Activated T-cell treated with anti-CD3 and anti-CD28 coated beads, Interleukin-2, amount 50 U/mL, for 1 hour (primary cell): ENCODE measurements around the gene HK3.

Experiments
- DNase-seq: peaks from one replicate; pipeline ENCODE4 v3.0.0-alpha.2; 2020

HK3 gene

DNA sequence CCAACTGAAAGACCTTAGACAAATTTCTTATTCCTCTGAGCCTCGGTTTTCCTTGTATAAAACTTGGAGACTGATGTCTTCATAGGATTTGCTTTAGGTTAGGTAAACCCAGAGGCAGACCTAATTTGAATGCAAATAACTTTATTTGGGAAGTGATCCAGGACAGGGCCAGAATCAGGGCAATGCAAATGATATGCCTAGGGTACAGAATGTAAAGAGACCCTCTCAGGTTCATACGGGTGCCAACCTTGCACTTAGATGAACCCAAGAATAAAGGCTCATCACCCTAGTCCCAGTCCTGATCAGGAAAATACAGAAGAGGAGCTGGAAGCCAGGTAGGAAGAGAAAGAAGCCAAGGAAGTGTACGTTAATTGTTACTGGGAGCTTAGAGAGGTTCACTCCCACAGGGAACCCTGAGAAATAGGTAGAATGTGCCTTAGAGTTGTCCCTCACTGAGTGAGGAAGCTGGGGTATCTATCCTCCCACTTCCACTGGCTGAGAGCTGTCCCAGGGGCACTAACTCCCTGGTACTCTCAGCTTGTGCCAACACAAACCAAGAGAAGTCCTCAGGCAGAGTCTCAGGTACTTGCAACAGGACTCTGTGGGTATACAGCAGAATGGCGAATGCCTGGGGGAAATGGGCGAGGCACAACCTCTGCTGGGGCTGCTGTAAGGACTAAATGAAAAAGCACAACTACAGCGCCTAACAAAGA is 3.1 kb upstream of the HK3 start:
- DNase-seq, result no peak

DNA sequence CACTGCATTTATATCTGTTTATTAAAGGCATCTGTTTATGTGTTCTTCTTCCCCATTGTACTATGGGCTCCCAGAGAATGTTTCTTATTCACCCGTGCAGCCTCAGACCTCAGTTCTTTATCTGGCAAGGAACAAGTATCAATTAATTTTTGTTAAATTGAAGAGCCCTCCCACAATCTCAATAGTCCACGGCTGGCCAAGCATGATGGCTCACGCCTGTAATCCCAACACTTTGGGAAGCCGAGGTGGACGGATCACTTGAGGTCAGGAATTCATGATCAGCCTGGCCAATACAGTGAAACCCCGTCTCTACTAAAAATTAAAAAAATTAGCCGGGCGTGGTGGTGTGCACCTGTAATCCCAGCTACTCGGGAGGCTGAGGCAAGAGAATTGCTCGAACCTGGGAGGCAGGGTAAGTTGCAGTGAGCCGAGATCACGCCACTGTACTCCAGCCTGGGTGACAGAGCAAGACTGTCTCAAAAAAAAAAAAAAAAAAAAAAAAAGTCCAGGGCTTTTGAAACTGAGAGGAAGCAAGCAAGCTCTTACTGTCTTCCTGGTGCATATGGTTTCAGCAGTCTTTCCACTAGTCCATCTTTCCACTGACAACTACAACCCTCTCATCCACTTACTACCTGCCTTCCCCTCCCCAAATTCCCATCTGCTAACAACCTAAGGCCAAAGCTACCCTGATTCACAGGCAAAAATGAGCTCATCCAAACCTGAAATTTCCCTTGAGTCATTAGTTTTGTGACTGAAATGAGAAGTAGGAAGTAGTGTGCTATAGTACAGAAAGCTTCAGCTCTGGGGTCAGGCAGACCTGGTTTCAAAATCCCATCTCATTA is 2.3 kb upstream of the HK3 start:
- DNase-seq, result no peak

DNA sequence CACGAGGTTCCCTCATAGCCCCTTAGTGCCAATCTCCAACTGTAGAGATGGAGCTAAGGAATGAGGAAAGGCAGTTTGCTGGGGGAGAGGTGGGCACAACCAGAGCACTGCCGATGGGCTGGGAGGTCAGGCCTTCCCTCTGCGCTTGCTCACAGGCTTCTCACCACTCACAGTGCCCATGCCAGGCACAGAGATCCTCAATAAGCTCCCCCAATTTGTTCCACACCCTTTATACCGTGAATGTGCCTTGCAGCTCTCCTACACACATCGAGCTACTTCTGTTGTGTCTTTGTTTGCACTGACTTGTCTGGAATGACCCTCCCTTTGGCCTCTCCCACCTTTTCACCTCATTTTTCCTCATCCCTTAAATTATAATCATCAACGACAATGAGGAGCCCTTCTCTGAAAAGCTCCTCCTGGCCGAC is 1.6 kb upstream of the HK3 start:
- DNase-seq, result no peak

DNA sequence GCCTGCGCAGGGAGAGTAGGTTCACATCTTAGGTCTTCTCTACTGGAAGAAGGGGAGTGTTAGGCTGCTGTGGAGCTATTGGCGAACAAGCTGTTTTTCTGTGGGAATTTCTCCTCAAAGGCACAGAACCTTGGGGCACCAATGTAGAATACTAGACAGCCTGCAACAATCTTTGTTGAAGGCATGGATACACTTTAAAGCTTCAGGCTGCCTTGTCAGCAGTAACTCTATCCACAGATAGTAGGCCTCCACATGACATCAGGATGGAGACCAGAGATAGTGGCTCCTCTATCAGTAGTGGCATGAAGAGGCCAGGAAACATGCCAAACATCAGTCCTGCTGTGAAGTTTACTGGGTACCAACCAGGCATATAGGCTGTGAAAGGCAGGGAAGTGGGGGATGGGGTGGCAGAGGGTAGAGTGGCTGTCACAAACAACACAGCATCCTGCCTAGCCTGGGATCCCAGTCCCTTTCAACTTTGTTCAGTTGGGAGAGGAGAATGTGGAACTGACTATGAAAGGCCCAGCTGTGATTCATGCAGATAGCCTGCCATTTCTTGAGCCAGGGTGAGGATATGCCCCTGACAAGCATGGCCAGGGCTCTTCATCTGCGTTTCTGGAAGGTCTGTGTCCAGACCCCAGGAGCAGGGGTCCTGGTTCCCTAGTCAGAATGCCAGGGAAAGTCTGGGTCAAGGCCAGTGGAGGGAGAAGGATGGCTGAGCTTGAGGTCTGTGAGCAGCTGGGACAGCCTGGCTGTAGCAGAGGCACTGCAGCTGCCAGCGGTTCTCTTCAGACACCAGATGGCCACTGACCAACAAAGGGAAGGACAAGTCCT is 1.0 kb upstream of the HK3 start:
- no peak for DNase-seq

DNA sequence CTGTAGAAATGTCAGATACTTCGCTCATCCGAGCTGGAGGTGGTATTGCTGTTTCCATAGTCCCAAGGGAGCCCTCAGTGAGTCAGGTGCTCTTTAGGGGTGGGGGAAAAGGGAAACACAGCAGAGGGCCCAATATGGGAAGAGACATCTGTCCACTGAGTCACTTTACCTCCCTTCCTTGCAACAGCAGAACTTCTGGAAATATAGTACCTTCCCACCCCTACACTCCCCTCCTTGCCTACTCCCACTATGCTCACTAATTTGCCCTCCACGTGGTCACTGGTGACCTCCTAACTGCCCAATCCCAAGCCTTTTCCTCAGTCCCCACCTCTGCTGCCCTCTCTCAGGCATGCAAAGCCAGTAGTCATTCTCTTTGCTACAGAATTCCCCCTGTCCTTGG is 1.9 kb downstream of the HK3 start:
- no peak for DNase-seq

DNA sequence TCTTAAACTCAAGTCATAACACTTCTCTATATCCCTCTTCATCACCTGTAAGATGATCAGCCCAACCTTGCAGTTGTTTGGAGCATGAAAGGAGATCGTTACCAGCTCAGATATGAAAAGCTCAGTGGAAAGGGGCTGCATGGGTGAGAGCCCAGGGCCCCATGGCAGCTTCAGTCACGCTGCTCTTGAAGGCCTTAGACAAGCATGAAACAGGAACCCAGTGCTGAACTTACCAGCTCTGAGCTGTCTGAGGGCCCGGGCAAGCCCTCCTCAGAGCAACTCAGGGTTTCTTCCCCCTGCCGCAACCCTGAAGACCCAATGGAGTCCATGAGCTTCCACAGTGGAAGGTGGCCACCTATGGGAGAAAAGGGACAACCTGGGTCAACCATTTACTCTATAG is 3.3 kb downstream of the HK3 start:
- no peak for DNase-seq

DNA sequence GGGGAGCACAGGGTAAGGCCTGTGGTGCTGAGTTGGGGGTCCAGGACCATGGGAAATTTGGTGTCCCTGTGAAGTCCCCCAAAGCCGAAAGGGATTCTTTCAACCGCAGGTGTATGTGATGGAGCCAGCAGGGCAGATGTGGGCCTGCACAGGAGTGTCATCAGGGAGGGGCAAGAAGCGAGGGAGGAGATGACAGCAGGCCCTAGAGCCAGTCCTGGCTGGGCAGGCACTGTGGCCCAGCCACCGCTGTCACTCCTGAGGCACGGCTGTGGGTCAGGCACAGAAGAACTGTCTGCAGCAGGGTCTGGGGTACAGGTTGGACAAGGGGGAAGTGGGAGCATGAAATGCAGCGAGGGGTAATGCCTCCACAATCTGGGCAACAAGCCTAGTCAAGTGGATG is 4.8 kb downstream of the HK3 start:
- DNase-seq, result no peak

DNA sequence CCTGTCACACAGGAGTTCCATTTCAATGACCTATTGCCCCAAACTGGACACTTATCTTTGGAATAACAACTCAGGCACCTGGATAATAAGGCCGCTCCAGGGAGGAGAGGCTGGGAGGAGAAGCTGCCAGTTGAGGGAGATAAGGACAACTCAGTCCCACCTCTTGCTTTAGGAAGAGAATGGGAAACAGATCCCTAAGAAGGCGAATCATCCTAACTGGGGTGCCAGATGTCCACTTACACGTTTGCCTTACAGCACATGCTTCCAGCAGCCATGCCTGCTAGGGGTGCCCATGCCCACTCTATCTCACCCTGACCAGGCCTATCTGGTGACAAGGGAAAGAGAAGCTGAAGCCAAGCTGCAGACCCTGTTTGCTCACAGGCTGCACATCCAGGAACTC is 6.5 kb downstream of the HK3 start:
- no peak for DNase-seq

DNA sequence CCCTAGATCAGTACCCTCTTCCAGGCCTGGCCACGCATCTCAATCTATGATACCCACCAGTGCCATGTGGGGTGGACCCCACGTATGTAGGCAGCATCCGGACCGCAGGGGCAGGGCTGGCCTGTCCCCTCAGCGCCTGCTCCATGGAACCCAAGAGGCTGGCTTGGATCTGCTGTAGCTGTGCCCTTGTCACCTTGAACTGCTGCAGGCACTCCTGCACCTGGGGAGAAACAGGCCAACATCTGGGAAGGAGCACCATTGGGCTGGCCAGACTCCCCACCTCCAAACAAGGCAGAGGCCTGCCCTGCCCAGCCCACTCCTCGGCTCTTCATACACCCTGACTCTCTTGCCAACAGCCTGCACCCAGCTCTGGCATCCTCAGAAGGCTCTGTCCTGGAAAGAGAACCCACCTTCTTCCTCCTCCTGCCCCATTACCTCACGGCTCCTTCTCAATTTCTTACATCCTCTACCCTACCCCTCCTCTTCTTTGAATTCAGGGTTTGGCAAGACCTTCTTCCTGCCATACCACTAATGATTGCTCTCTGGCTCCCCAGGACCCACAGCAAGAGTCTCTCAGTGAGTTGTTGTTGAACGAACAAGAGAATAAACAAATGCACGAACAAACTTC is 7.7 kb downstream of the HK3 start:
- no peak for DNase-seq

DNA sequence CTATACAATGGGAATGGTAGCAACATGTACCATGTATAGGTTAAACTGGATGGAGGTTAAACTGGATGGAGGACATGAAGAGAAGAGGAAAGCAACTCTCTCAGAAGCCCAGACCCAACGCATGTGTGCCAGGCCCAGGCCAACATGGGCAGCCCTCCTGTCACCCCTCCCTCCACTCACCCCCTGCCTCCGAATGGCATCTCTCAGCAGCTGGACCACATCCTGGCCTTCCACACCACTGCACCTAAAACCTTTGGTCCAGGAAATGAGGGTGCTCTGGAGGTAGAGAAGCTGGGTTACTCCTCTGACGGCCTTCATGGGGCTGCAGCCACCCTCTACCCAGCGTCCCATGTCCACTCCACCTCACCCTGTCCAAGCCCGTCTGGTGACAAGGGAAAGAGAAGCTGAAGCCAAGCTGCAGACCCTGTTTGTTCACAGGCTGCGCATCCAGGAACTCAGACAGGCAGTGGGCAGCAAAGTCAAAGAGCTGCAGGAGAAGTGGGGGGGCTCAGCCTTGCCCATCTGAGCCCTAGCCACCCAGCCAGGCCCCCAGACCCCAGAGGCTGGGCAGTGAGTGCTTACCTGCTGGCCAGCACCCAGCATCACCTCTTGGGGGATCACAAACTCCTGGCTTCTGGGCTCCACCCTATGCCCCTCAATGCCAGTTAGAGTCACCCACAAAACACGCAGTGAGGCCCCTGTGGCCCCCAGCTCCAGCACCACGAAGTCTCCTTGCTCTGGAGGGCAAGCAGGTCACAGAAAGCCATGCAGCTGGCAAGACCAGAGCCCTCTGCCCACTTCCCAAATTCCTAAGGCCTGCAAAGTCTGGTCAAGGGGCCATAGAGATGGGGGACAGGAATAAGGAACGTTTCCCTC is 8.5 kb downstream of the HK3 start:
- peak; percentile 4 for DNase-seq

DNA sequence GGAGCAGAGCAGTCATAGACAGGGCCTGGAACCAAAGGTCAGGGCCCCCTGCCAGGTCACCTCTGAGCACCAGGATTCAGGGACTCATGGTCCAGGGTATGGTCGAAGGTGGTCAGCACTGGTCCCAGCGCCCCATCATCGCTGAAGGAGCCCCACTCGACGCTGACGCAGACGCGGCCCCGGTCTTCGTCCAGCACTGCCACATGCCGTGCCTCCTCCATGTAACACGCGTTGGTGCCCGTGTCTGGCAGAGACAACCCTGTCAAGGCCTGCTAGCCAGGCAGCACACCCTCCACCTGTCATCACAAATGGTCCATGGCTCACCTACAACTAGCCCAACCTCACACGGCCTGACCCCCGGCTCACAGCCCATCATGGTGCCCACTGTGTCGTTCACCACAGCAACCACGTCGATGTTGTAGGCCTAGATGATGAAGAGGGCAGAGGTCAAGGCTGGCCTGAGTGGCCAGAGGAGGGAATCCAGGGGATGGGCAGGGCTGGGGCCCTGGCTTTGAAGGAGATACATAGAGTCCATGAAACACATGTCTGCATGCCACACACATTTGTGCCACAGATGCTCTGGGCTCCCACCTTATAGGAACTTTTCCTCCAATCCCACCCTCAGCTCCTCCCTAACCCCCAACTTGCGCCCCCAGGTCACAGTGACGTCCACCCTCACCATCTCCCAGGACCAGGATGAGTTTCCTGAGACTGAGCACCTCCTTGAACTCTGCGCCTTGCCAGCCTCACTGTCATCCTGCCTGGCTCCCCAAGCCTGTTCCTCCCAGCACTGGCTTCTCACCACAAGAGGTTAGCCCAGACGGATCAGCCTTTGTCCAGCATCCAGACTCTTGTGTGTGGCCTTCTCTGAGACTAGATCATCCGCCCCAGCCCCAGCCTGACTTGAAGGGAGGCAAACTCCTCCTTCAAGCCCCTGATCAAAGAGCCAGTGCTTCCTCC is 9.5 kb downstream of the HK3 start:
- DNase-seq, result peak; percentile 11

DNA sequence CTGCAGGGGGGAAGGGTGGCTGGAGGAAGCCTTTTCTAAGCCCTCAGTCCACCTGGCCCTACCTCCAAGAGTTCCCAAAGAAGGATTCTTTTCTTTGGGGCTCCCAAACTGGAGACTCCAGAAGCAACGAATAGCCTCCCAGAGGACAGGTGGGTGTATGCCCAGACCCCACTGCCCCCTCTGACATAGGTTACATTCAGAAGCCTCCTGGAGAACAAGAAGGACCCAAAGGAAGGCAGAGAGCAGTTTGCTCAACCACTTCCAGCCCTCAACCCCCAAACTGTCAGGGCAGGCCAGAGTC is 10.3 kb downstream of the HK3 start:
- no peak for DNase-seq

DNA sequence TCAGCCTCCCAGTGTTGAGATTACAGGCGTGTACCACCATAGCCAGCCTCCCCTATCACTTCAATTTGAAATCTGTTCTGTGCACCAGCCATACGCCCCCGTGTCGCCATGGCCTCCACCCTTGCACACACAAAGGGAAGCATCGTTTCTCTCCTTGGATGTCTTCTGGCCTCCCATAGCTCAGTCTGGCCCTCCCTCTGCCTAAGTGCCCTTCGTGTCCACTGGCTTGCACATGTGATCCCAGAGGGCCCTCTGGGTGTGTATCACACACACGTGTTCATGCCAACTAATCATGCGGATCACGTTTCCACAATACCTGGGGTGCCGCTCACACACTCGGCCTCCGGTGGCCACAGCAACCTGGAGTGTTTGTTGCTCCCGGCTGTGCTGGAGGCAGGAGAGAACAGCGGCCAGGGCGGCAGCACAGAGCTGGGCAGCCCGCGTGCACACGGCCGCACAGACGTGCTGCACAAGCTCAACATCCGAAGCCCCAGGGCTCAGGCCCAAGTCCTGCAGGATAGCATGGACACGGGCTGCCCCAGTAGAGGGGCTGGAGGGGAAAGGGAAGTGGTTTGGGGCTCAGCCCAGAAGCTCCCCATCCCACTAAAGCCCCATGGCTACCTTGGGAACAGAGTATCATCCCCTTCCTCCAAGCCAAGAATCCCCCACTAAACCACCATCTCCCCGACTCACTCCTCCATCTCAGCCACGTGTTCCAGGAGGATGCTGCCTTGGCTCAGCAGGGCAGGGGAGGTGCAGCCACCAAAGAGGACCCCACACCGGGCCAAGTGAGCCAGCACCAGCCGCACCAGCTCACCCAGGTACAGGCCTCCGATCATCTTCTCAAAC is 10.9 kb downstream of the HK3 start:
- no peak for DNase-seq

DNA sequence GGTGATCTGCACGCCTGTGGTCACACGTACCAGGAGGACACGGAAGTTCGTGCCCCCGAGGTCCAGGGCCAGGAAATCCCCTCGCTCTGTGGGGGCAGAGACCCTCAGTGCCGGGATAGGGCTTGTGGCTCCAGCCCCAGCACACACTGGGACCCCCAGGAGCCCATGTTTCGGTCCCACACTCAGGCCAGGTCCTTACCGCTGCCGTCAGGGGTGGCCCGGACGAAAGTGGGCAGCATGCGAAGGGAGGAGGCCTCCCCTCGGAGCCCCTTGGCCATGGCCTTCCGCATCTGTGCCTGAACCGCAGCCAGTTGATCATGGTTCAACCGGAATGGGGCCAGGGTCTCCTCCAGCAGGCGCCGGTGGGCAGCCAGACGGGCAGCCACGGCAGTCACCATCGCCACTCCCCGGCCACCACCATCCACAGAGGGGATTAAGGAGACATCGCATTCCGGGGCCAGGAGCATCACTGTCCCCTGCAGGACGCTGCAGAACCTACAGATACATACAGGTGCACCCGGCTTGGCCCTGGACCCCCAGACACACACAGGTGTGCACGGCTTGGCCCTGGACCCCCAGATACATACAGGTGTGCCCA is 11.8 kb downstream of the HK3 start:
- DNase-seq, result peak; percentile 7

DNA sequence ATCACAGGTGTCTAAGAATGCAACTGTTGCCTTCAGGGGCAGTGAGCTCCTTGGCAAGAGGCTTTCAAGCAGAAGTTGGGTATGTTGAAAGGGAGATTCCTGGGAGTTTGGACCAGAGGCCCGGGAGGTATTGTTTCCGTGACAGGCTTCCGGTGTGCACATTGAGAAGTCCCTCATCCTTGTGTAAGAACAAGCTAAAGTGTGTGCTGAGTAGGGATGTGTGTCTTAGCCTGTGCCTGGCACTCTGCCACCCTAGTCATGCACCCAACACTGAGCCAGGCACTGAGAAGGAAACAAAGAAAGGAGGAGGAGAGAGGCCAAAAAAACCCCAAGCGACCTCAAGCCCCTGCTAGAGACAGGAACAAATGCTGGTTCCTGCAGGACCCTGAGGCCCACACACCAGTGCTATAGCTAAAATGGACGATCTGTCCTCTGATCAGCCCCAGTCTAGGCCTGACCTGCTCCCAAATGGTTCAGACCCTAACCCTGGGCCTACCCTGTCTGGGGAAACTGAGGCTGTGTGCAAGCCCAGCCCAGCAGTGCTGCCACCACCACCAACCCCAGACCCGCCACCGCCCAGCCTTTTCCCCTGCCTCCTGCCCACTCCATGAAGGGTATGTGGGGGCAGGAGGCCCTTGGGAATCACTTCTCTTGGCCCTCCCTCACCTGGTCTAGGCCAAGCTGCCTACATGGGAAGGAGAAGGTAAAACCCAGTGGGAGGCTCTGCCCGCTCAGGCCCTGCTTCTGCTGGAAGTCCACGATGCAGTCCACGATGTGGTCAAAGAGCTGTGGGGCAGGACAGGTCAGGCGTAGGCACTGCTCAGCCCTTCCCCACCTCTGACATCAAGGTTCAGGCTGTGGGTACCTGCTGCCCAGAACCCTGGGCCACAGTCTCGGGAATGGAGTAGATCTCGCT is 12.6 kb downstream of the HK3 start:
- peak; percentile 10 for DNase-seq

DNA sequence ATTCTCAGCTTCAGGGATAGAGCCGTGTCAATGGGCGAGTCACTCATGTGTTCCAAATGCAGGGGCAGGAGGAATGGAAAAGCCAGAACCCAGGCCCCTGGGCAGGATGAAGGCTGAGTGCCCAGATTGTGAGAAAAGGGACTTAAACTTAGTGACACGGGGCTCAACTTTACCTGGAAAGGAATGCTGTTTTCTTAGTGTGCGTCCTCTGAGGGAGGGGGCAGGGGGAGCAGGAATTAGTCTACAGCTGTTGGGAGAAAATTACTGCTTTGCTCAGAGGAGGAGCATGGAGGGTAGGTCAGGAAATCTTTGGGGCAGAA is 14.6 kb downstream of the HK3 start:
- no peak for DNase-seq

DNA sequence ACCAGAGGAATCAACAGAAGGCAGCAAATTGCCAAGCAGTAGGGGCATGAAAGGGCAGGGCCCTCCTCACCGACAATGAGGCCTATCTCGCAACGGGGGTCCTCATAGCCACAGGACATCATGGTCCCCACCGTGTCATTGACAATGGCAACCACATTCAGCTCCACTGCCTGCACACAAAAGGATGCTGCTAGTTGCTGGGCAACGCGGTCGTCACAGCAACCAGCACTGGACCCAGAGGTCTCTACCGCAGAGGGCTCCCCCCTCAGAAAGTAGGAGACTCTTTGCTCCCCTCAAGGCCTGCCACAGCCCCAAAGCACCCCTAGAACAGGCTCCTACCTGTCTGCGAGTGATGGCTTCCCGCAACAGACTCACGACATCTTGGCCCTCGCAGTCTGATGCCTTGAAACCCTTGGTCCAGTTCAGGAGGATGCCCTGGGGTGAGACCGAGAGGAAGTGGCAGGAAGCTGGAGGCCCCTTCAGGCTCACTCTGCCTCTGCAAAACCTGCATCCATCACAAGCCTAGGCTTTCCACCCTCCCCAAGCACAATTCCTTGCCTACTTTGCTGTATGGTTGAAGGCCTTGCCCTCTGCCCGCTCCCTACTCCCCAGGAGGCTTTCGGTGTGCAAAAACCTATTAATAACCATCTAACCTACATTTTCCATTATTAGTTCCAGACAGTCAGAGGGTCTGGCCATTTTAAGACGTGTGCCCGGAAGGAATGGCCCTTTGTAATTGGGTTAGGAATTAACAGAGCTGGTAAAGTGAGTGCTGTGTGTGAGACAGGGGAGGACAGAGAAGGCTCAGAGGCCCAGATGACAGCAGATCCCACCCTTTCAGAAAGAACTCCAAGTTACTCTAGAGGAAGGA is 15.2 kb downstream of the HK3 start:
- DNase-seq, result no peak

DNA sequence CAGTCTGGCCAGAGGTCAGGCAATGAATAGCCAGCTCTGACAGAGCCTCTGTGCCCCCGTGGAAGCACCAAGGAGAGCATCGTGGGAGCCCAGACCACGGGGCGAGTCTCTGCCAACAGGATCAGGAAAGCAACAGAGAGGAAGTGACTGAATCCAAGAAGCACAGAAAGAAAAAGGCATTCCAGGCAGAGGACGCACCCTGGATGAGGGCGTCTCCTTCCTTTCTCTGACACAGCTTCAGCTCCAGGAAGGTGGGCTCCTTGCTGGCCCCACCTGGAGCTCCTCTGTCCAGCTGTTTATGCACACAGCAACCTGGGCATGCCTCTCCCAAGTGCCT is 16.6 kb downstream of the HK3 start:
- no peak for DNase-seq
